GM12878 (cell line): Measurements from ENCODE around the gene CLDN15. TPM values are rescaled to one million over a fixed set of nuclear protein-coding genes. Genes with fewer than 3 reads are reported as not detected.

Source experiments
- BHLHE40 ChIP-seq, 2 experiments: fragments of 450-650 bp in 1 of 2; IDR thresholded peaks; 2 replicates each; pipeline ENCODE4 v1.6.1; 2011 to 2017; ENCODE audit warnings: low read depth in 2 of 2, borderline replicate concordance in 1 of 2, improper control_type of control experiment in 1 of 2, low read length in 1 of 2, mild to moderate bottlenecking in 1 of 2
- FOXM1 ChIP-seq: IDR thresholded peaks from 2 replicates; pipeline ENCODE4 v1.6.1; 2012; ENCODE audit warnings: low read depth, mild to moderate bottlenecking, inconsistent platforms, low read length, moderate library complexity
- GATAD2B ChIP-seq: fragments of 450-650 bp; conservative IDR thresholded peaks from 2 replicates; pipeline ENCODE4 v1.6.1; 2017; ENCODE audit warnings: low read depth, mild to moderate bottlenecking, moderate library complexity
- IKZF2 ChIP-seq, 2 experiments: fragments of 450-650 bp; IDR thresholded peaks; 2 replicates each; pipeline ENCODE4 v1.6.1; 2017; ENCODE audit warnings: mild to moderate bottlenecking in 2 of 2, moderate library complexity in 2 of 2
- NFYB ChIP-seq: IDR thresholded peaks from 2 replicates; pipeline ENCODE4 v1.6.1; 2011; ENCODE audit warnings: low read depth, mild to moderate bottlenecking, low read length, improper control_type of control experiment, moderate library complexity; ENCODE audit not compliant: insufficient read depth
- PAX5 ChIP-seq: IDR thresholded peaks from 2 replicates; pipeline ENCODE4 v1.6.1; 2011; ENCODE audit warnings: low read depth, low read length, borderline replicate concordance
- SMARCA5 ChIP-seq: fragments of 450-650 bp; IDR thresholded peaks from 2 replicates; pipeline ENCODE4 v1.6.1; 2017; ENCODE audit warnings: mild to moderate bottlenecking
- TBL1XR1 ChIP-seq: IDR thresholded peaks from 2 replicates; pipeline ENCODE4 v1.6.1; 2012; ENCODE audit warnings: low read depth, low read length, improper control_type of control experiment
- polyA plus RNA-seq, 11 experiments: library from polyadenylated mRNA; depleted of rRNA in 4 of 11; unstranded in 6 of 11; stranded (reverse) in 5 of 11; fragments of >200 nt; fragmentation: Nextera tagmentation in 4 of 11; fragmentation: Illumina TruSeq in 1 of 11; extraction: Ambion mirVana in 4 of 11; extraction: Trizol in 1 of 11; gene quantifications; 1 replicate in 1 of 11; 2 replicates in 10 of 11; pipeline versions ENCODE4 v1.2.1 to v1.2.3, GENCODE V29; 2011 to 2016; ENCODE audit warnings: inconsistent platforms in 2 of 11, missing spikeins in 2 of 11, low read depth in 1 of 11
- total RNA-seq, 4 experiments: library from RNA; depleted of rRNA in 3 of 4; stranded (reverse); fragments of >200 nt in 3 of 4; fragmentation: Illumina TruSeq in 1 of 4; extraction: Trizol in 1 of 4; gene quantifications; 2 replicates each; pipeline versions ENCODE4 v1.2.1 to v1.2.3, GENCODE V29; 2013 to 2021
- TF ChIP-seq, protein P1 (sequence below): fragments of 450-650 bp; conservative IDR thresholded peaks from 2 replicates; pipeline ENCODE4 v1.6.1; 2017; ENCODE audit warnings: mild to moderate bottlenecking, moderate library complexity

The CLDN15 gene
- total and polyA plus RNA-seq, 10 of the 15 experiments (the other 5 are each of a cell fraction or from before 2014, with no cell fraction given), result 0.47 to 15.0 (median 6.6) TPM

DNA sequence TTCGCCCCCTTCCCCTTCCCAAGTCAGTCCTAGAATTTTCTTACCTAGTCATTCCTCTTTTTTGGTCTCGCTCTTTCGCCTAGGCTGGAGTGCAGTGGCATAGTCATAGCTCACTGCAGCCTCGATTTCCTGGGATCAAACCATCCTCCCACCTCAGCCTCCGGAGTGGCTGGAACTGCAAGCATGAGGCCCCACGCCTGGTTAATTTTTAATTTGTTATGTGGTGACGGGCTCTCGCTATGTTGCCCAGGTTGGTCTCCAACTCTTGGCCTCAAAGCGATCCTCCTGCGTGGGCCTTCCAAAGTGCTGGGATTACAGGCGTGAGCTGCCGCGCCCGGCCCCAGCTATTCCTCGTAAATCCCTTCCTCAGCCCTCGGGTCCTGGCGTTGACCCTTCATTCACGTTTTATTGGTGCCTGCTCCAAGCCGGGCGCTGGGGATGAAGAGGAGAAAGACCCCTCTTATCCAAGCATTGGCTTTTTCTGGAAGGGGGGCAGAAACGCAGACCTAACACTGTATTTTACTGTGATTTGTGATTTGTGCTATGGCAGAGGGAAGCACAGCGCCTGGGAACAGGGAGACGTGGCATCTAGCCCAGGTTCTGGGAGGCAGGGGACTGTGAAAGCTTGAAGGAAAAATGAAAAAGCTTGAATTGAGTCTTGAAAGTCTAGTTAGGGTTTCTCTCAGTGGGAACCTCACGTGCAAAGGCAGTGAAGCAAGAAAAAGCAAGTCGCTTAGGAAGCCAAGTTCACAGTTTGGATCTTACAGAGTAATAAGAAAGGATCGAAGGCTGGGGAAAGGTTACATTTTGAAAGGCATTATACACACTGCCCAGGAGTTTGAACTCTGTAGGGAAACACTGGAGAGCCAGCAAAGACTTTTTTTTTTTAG is 19.1 kb downstream of the CLDN15 start (continued):
- TF ChIP-seq GATAD2B (no peak), NFYB (no peak), SMARCA5 (peak; percentile 63; the same call in 1 of the 2 replicates), FOXM1 (no peak), IKZF2 (IDR thresholded peaks at IDR 0.05) (peak; percentile 32 to 38; a peak in 2 of 4 replicates), BHLHE40 (IDR thresholded peaks at IDR 0.05; ENCODE audit: borderline replicate concordance in 1 of 2, low read depth in 2 of 2, low read length in 1 of 2) (peak; percentile 55 to 65; a peak in 3 of 4 replicates), PAX5 (0 out of 2 replicates have a peak, but pooled peaks have one; percentile 8), TBL1XR1 (0 out of 2 replicates have a peak, but pooled peaks have one; percentile 9)
- TF ChIP-seq, protein P1, sequence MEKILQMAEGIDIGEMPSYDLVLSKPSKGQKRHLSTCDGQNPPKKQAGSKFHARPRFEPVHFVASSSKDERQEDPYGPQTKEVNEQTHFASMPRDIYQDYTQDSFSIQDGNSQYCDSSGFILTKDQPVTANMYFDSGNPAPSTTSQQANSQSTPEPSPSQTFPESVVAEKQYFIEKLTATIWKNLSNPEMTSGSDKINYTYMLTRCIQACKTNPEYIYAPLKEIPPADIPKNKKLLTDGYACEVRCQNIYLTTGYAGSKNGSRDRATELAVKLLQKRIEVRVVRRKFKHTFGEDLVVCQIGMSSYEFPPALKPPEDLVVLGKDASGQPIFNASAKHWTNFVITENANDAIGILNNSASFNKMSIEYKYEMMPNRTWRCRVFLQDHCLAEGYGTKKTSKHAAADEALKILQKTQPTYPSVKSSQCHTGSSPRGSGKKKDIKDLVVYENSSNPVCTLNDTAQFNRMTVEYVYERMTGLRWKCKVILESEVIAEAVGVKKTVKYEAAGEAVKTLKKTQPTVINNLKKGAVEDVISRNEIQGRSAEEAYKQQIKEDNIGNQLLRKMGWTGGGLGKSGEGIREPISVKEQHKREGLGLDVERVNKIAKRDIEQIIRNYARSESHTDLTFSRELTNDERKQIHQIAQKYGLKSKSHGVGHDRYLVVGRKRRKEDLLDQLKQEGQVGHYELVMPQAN, result peak; percentile 26; the same call in 1 of the 2 replicates
